ENCODE measurements around the gene GMPPA. TPM values are rescaled to one million over a fixed set of nuclear protein-coding genes. Genes with fewer than 3 reads are reported as not detected.
A peak's percentile ranks its signal among the peaks of the same experiment; 100 is the strongest.

GMPPA gene
- total RNA-seq, 1 experiment from 2014 or later: 47.6 TPM

- no peak for DNase-seq (ENCODE audit: low read depth)
Measured at GRCh38 chr2:219486380-219486959, 12.2 kb upstream of the GMPPA start.

GRCh38 chr2:219488149-219488843, 10.4 kb upstream of the GMPPA start:
- DNase-seq (ENCODE audit: low read depth): no peak

GRCh38 chr2:219488844-219489194, 9.9 kb upstream of the GMPPA start:
- no peak for DNase-seq (ENCODE audit: low read depth)

GRCh38 chr2:219489315-219489714, 9.4 kb upstream of the GMPPA start:
- DNase-seq (ENCODE audit: low read depth): no peak

GRCh38 chr2:219490186-219490585, 8.5 kb upstream of the GMPPA start:
- no peak for DNase-seq (ENCODE audit: low read depth)

GRCh38 chr2:219490600-219491130, 8.0 kb upstream of the GMPPA start:
- DNase-seq (ENCODE audit: low read depth): no peak

- DNase-seq (ENCODE audit: low read depth): no peak
Measured at GRCh38 chr2:219491278-219491963, 7.3 kb upstream of the GMPPA start.

GRCh38 chr2:219492575-219492974, 6.1 kb upstream of the GMPPA start:
- DNase-seq (ENCODE audit: low read depth): no peak

GRCh38 chr2:219493086-219493485, 5.6 kb upstream of the GMPPA start:
- DNase-seq (ENCODE audit: low read depth): no peak

GRCh38 chr2:219494952-219495530, 3.6 kb upstream of the GMPPA start:
- DNase-seq (ENCODE audit: low read depth): no peak

GRCh38 chr2:219495531-219496122, 3.1 kb upstream of the GMPPA start:
- peak; percentile 67 for DNase-seq (ENCODE audit: low read depth)

- no peak for DNase-seq (ENCODE audit: low read depth)
Measured at GRCh38 chr2:219496247-219496824, 2.4 kb upstream of the GMPPA start.

GRCh38 chr2:219496825-219497494, 1.7 kb upstream of the GMPPA start:
- no peak for DNase-seq (ENCODE audit: low read depth)

- peak; percentile 75 for DNase-seq (ENCODE audit: low read depth)
Measured at GRCh38 chr2:219497495-219498279, 1.0 kb upstream of the GMPPA start.

GRCh38 chr2:219499058-219499307, 292 bp downstream of the GMPPA start:
- DNase-seq (ENCODE audit: low read depth): no peak

- DNase-seq (ENCODE audit: low read depth): no peak
Measured at GRCh38 chr2:219499555-219499954, 864 bp downstream of the GMPPA start.

GRCh38 chr2:219500135-219500534, 1.4 kb downstream of the GMPPA start:
- no peak for DNase-seq (ENCODE audit: low read depth)

GRCh38 chr2:219501849-219502248, 3.2 kb downstream of the GMPPA start:
- DNase-seq (ENCODE audit: low read depth): no peak

- no peak for DNase-seq (ENCODE audit: low read depth)
Measured at GRCh38 chr2:219502618-219503017, 3.9 kb downstream of the GMPPA start.

- no peak for DNase-seq (ENCODE audit: low read depth)
Measured at GRCh38 chr2:219505585-219505984, 6.9 kb downstream of the GMPPA start.
